Thoracic aorta (tissue), 2 donors: Measurements from ENCODE around the gene MAP3K10. TPM values are rescaled to one million over a fixed set of nuclear protein-coding genes. Genes with fewer than 3 reads are reported as not detected.
"Not testable (repeated sequence)": the region's sequence is repeated elsewhere in the genome, so short reads cannot be mapped to it uniquely, and the experiment has no call there.

ENCODE experiments used
- ATAC-seq: fragments of 150-250 bp; one replicate; pipeline ENCODE4 v1.8.0; 2017; ENCODE audit warnings: low read depth; ENCODE audit not compliant: insufficient number of reproducible peaks, low FRiP score
- DNase-seq: peaks from one replicate; pipeline ENCODE4 v3.0.0-alpha.2; 2020; ENCODE audit warnings: low spot score
- H3K27ac ChIP-seq, 2 donors: fragments of 200-600 bp; sonication (generic); 1 replicate in 1 of 2; 2 replicates in 1 of 2; pipeline ENCODE4 v1.5.1; 2016; ENCODE audit warnings: mild to moderate bottlenecking in 2 of 2, moderate library complexity in 2 of 2
- H3K27me3 ChIP-seq: fragments of 200-600 bp; sonication (generic); replicated peaks from 2 replicates; pipeline ENCODE4 v1.6.0; 2016; ENCODE audit warnings: mild to moderate bottlenecking; ENCODE audit not compliant: insufficient read depth
- H3K36me3 ChIP-seq: fragments of 200-600 bp; sonication (generic); one replicate; pipeline ENCODE4 v1.5.1; 2016
- H3K4me1 ChIP-seq, 2 donors: fragments of 200-600 bp; sonication (generic); 1 replicate in 1 of 2; 2 replicates in 1 of 2; pipeline versions ENCODE4 v1.5.1 to v1.6.0; 2016; ENCODE audit warnings: low read depth in 2 of 2, mild to moderate bottlenecking in 1 of 2; ENCODE audit not compliant: control insufficient read depth in 1 of 2
- H3K4me3 ChIP-seq: fragments of 200-600 bp; sonication (generic); 2 replicates; pipeline ENCODE4 v1.5.1; 2016; ENCODE audit warnings: mild to moderate bottlenecking
- H3K9me3 ChIP-seq: fragments of 200-600 bp; sonication (generic); 2 replicates; pipeline ENCODE4 v1.5.1; 2016
- CTCF ChIP-seq: fragments of 200-600 bp; sonication (generic); IDR thresholded peaks from one replicate; pipeline ENCODE4 v1.5.1; 2019; ENCODE audit warnings: antibody characterized with exemption
- total RNA-seq, 2 donors: library from RNA; depleted of rRNA; stranded (reverse); fragments of >200 nt; gene quantifications; one replicate each; pipeline versions ENCODE4 v1.1.0 to v1.2.3, GENCODE V29; 2016

The MAP3K10 gene
- total RNA-seq, 2 donors from 2014 or later = 30.2 to 32.5 TPM

GRCh38 chr19:40214936-40215335 lies 23.7 kb downstream of the MAP3K10 start:
- DNase-seq (no peak), ATAC-seq (no peak)
- Histone ChIP-seq H3K27ac (no peak overlapping the region), H3K4me1 (no peaks in the 10 kb centered on the region), H3K27me3 (peaks cover 4% of the 10 kb centered on the region), H3K36me3 (peaks cover 8% of the 10 kb centered on the region), H3K4me3 (no peak overlapping the region), H3K9me3 (no peaks in the 10 kb centered on the region)
- no peak for TF ChIP-seq CTCF

DNA sequence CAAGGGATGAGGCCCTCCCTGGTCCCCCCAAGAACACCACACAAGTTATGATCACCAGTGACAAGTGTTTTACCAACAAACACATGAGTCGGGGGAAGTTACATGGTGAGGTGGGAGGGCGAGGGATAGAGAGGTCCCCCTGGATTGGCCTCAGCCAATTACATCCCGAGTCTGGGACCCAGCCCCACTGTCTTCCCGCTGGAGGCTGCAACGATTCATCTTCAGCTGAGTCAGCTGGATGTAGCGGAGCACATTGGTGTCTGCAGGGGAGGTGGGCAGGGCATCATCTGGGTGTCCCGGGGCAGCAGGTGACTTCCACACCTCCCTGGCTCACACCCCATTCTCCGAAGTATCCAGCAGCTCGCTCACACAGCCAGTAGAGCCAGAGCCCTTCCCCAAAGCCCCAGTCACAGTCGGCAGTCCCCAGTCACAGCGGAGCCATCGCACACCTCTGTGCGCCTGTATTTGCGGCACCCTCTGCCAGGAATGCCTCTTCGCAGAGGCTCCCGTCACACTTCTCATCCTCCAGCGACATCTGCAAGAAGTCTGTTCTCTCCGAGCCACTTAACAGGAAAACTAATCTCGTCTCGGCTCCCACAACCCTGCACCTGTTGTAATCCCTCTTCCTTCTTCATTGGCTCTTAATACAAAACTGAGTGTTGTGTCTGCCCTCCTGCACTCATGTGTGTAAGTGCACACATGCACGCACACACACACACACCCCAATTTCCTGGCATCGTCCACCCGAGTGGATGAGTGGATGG lies 25.0 kb downstream of the MAP3K10 start:
- ATAC-seq (no peak), DNase-seq (no peak)
- H3K4me1 ChIP-seq = no peaks in the 10 kb centered on the region
- H3K27ac ChIP-seq = no peak overlapping the region
- H3K9me3 ChIP-seq = no peaks in the 10 kb centered on the region
- no peak overlapping the region for H3K4me3 ChIP-seq
- peaks cover 3% of the 10 kb centered on the region for H3K36me3 ChIP-seq
- no peak for TF ChIP-seq CTCF
- peaks cover 4% of the 10 kb centered on the region for H3K27me3 ChIP-seq

- Histone ChIP-seq H3K36me3 (peaks cover under 1% of the 10 kb centered on the region), H3K27ac (no peak overlapping the region), H3K9me3 (no peaks in the 10 kb centered on the region), H3K27me3 (peaks cover 4% of the 10 kb centered on the region), H3K4me1 (no peaks in the 10 kb centered on the region), H3K4me3 (no peak overlapping the region)
- no peak for ATAC-seq
- no peak for DNase-seq
- TF ChIP-seq CTCF = no peak
Measured at GRCh38 chr19:40216777-40217026, 25.5 kb downstream of the MAP3K10 start.

GRCh38 chr19:40217027-40217810 lies 26.0 kb downstream of the MAP3K10 start:
- no peaks in the 10 kb centered on the region for H3K4me1 ChIP-seq
- no peak overlapping the region for H3K4me3 ChIP-seq
- H3K27ac ChIP-seq = no peak overlapping the region
- DNase-seq (no peak), ATAC-seq (no peak)
- H3K9me3 ChIP-seq = no peaks in the 10 kb centered on the region
- H3K27me3 ChIP-seq = peaks cover 4% of the 10 kb centered on the region
- no peaks in the 10 kb centered on the region for H3K36me3 ChIP-seq
- TF ChIP-seq CTCF = no peak

GRCh38 chr19:40217934-40218890 lies 27.0 kb downstream of the MAP3K10 start, which contains the start of gene TTC9B:
Gene TTC9B (minus strand): TSS chr19:40218384. CDS start chr19:40218381, 3 bp downstream.
- no peak for ATAC-seq
- H3K27me3 ChIP-seq = peaks cover 4% of the 10 kb centered on the region

DNA sequence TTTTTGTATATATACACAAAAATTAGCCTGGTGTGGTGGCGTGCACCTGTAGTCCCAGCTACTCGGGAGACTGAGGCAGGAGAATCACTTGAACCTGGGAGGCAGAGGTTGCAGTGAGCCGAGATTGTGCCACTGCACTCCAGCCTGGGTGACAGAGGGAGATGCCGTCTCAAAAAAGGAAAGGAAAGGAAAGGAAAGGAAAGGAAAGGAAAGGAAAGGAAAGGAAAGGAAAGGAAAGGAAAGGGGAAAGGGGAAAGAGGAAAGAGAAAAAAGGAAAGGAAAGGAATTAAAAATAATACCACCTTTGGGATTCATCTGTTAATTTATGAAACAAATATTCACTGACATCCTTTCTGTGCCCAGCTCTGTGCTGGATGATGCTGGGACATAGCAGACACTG lies 27.8 kb downstream of the MAP3K10 start:
- not testable (repeated sequence) for H3K27me3 ChIP-seq, ATAC-seq, H3K27ac ChIP-seq

More at GRCh38 chr19:40217934-40218890, 27.0 kb downstream of the MAP3K10 start, which contains the start of gene TTC9B:
- Histone ChIP-seq H3K36me3 (no peaks in the 10 kb centered on the region), H3K9me3 (no peaks in the 10 kb centered on the region), H3K4me1 (no peaks in the 10 kb centered on the region), H3K27ac (no peak within 1 kb of the TSS), H3K4me3 (no peak within 1 kb of the TSS)
- no peak for TF ChIP-seq CTCF
- DNase-seq = no peak

More for the DNA sequence above, 27.8 kb downstream of the MAP3K10 start:
- not testable (repeated sequence) for H3K4me3 ChIP-seq, DNase-seq, H3K9me3 ChIP-seq, H3K4me1 ChIP-seq, H3K36me3 ChIP-seq
